H1 (cell line): Measurements from ENCODE around the gene SUPT4H1. TPM values are rescaled to one million over a fixed set of nuclear protein-coding genes. Genes with fewer than 3 reads are reported as not detected.

Experiments
- CTCF ChIA-PET: fragments of 300-600 bp; sonication (Branson Sonifier 250); formaldehyde crosslinking; loops from one replicate; lab custom pipeline; 2021; ENCODE audit not compliant: partially characterized antibody; lab: Charles Lee
- POLR2A ChIA-PET: fragments of 300-600 bp; sonication (Branson Sonifier 250); formaldehyde crosslinking; loops from one replicate; lab custom pipeline; 2021; ENCODE audit warnings: inconsistent platforms; ENCODE audit not compliant: partially characterized antibody; lab: Charles Lee
- DNase-seq, 2 experiments: peaks; one replicate each; pipeline versions ENCODE4 v3.0.0 to v3.0.0-alpha.2; 2010 to 2022; ENCODE audit warnings: low spot score in 2 of 2, low read depth in 1 of 2, mixed read lengths in 1 of 2
- FAIRE-seq: peaks from 2 replicates; lab custom pipeline; 2011; peaks lifted over from hg19 to GRCh38; lab: Jason Lieb, UNC
- H2AFZ ChIP-seq: 2 replicates; pipeline ENCODE4 v1.8.1; 2012; ENCODE audit warnings: low read length, inconsistent platforms
- H2AK5ac ChIP-seq: 2 replicates; pipeline ENCODE4 v1.6.1; 2013; ENCODE audit warnings: low read depth, low read length
- H2BK120ac ChIP-seq: replicated peaks from 2 replicates; pipeline ENCODE3; 2013; ENCODE audit warnings: low read depth, low read length, inconsistent platforms
- H2BK12ac ChIP-seq: 2 replicates; pipeline ENCODE4 v1.6.1; 2013; ENCODE audit warnings: low read depth, low read length
- H2BK15ac ChIP-seq: 2 replicates; pipeline ENCODE4 v1.6.1; 2013; ENCODE audit warnings: low read length
- H2BK20ac ChIP-seq: 2 replicates; pipeline ENCODE4 v1.6.1; 2013; ENCODE audit warnings: low read length
- H2BK5ac ChIP-seq: 2 replicates; pipeline ENCODE4 v1.6.1; 2013; ENCODE audit warnings: low read depth, low read length
- H3K14ac ChIP-seq: 2 replicates; pipeline ENCODE4 v1.6.1; 2013; ENCODE audit warnings: inconsistent platforms; ENCODE audit not compliant: insufficient read length
- H3K18ac ChIP-seq: 2 replicates; pipeline ENCODE4 v1.6.1; 2013; ENCODE audit warnings: low read length; ENCODE audit errors: extremely low read depth
- H3K23ac ChIP-seq: 2 replicates; pipeline ENCODE4 v1.6.1; 2013; ENCODE audit warnings: inconsistent platforms; ENCODE audit not compliant: insufficient read length
- H3K23me2 ChIP-seq: 2 replicates; pipeline ENCODE4 v1.6.1; 2013; ENCODE audit warnings: low read depth, low read length
- H3K27ac ChIP-seq: 2 replicates; pipeline ENCODE4 v1.6.1; 2011; ENCODE audit warnings: low read depth, low read length, inconsistent platforms
- H3K27me3 ChIP-seq, 4 experiments: replicated peaks in 1 of 4; 1 replicate in 1 of 4; 2 replicates in 3 of 4; pipeline versions ENCODE4 v1.6.1 to v1.8.1; 2011 to 2013; ENCODE audit warnings: low read length in 3 of 4, mild to moderate bottlenecking in 3 of 4, inconsistent platforms in 2 of 4, mixed read lengths in 2 of 4, moderate library complexity in 1 of 4; ENCODE audit not compliant: control insufficient read depth in 3 of 4, insufficient read depth in 3 of 4; ENCODE audit errors: extremely low read depth in 1 of 4
- H3K36me3 ChIP-seq, 4 experiments: 2 replicates each; pipeline versions ENCODE4 v1.6.1 to v1.8.1; 2011 to 2013; ENCODE audit warnings: mild to moderate bottlenecking in 4 of 4, low read length in 3 of 4, moderate library complexity in 2 of 4, control low read depth in 1 of 4, inconsistent platforms in 1 of 4; ENCODE audit not compliant: insufficient read depth in 4 of 4, control insufficient read depth in 2 of 4
- H3K4ac ChIP-seq: replicated peaks from 2 replicates; pipeline ENCODE3; 2013; ENCODE audit warnings: low read length, low read depth, mixed read lengths, inconsistent platforms; ENCODE audit not compliant: insufficient read length
- H3K4me1 ChIP-seq, 4 experiments: replicated peaks in 1 of 4; 1 replicate in 1 of 4; 2 replicates in 3 of 4; pipeline versions ENCODE4 v1.6.1 to v1.8.1; 2011 to 2013; ENCODE audit warnings: low read length in 3 of 4, inconsistent platforms in 2 of 4, mixed read lengths in 1 of 4; ENCODE audit not compliant: insufficient read depth in 4 of 4, control insufficient read depth in 3 of 4
- H3K4me2 ChIP-seq, 2 experiments: 2 replicates each; pipeline versions ENCODE4 v1.6.1 to v1.8.1; 2011 to 2013; ENCODE audit warnings: low read depth in 2 of 2, low read length in 2 of 2, control low read depth in 1 of 2, inconsistent platforms in 1 of 2, mild to moderate bottlenecking in 1 of 2; ENCODE audit not compliant: insufficient read depth in 1 of 2
- H3K4me3 ChIP-seq, 4 experiments: fragments of 200-600, 300-600 bp in 1 of 4; sonication (generic), shearing (Covaris generic), sonication (Bioruptor Twin) in 1 of 4; 2 replicates each; pipeline versions ENCODE4 v1.5.1 to v1.8.1; 2011 to 2016; ENCODE audit warnings: low read length in 4 of 4, low read depth in 3 of 4, control low read depth in 2 of 4, inconsistent platforms in 2 of 4, mild to moderate bottlenecking in 2 of 4, mixed read lengths in 1 of 4, moderate library complexity in 1 of 4; ENCODE audit not compliant: insufficient read depth in 2 of 4; ENCODE audit errors: extremely low read depth in 1 of 4
- H3K56ac ChIP-seq: replicated peaks from 2 replicates; pipeline ENCODE3; 2013; ENCODE audit warnings: low read depth, mild to moderate bottlenecking, mixed read lengths, low read length, inconsistent platforms; ENCODE audit not compliant: insufficient read length
- H3K79me1 ChIP-seq: 2 replicates; pipeline ENCODE4 v1.6.1; 2013; ENCODE audit warnings: low read depth, low read length, control low read depth
- H3K79me2 ChIP-seq, 2 experiments: 2 replicates each; pipeline versions ENCODE4 v1.6.1 to v1.8.1; 2012 to 2013; ENCODE audit warnings: low read length in 2 of 2, mild to moderate bottlenecking in 2 of 2, inconsistent platforms in 1 of 2; ENCODE audit not compliant: insufficient read depth in 2 of 2, control insufficient read depth in 1 of 2
- H3K9ac ChIP-seq, 4 experiments: replicated peaks in 1 of 4; 1 replicate in 1 of 4; 2 replicates in 3 of 4; pipeline versions ENCODE4 v1.6.1 to v1.8.1; 2011 to 2013; ENCODE audit warnings: low read depth in 3 of 4, low read length in 3 of 4, control low read depth in 2 of 4, mild to moderate bottlenecking in 2 of 4, moderate library complexity in 2 of 4, inconsistent platforms in 1 of 4; ENCODE audit errors: extremely low read depth in 1 of 4
- H3K9me3 ChIP-seq, 2 experiments: 2 replicates each; pipeline versions ENCODE4 v1.6.1 to v1.8.1; 2012 to 2013; ENCODE audit warnings: mild to moderate bottlenecking in 2 of 2, moderate library complexity in 2 of 2, control low read depth in 1 of 2, inconsistent platforms in 1 of 2, low read depth in 1 of 2, low read length in 1 of 2, mixed read lengths in 1 of 2; ENCODE audit not compliant: insufficient read depth in 2 of 2
- H4K20me1 ChIP-seq, 2 experiments: replicated peaks in 1 of 2; 2 replicates each; pipeline versions ENCODE3 to v1.8.1; 2011 to 2013; ENCODE audit warnings: inconsistent platforms in 2 of 2, low read length in 2 of 2, mild to moderate bottlenecking in 1 of 2; ENCODE audit not compliant: insufficient read depth in 2 of 2, control insufficient read depth in 1 of 2
- H4K5ac ChIP-seq: 2 replicates; pipeline ENCODE4 v1.6.1; 2013; ENCODE audit warnings: low read length, low read depth, mixed read lengths, inconsistent platforms; ENCODE audit not compliant: insufficient read length
- H4K8ac ChIP-seq: 2 replicates; pipeline ENCODE4 v1.8.0; 2013; ENCODE audit warnings: mild to moderate bottlenecking, moderate library complexity, low read length, inconsistent platforms; ENCODE audit not compliant: insufficient read depth; ENCODE audit errors: extremely low read depth
- H4K91ac ChIP-seq: replicated peaks from 2 replicates; pipeline ENCODE3; 2013; ENCODE audit warnings: low read length, mixed read lengths, inconsistent platforms; ENCODE audit not compliant: insufficient read length
- CBX8 ChIP-seq: fragments of 300-800, 300-1000 bp; sonication (generic); IDR thresholded peaks from 2 replicates; pipeline ENCODE4 v1.7.1; 2016; ENCODE audit warnings: low read depth, low read length, borderline replicate concordance
- HDAC2 ChIP-seq, 2 experiments: fragments of 300-600 bp in 1 of 2; sonication (generic) in 1 of 2; IDR thresholded peaks; 2 replicates each; pipeline ENCODE4 v1.6.1; 2011 to 2012; ENCODE audit warnings: low read depth in 2 of 2, low read length in 2 of 2, mild to moderate bottlenecking in 2 of 2, moderate library complexity in 2 of 2, borderline replicate concordance in 1 of 2, inconsistent platforms in 1 of 2
- MAFK ChIP-seq: IDR thresholded peaks from 2 replicates; pipeline ENCODE4 v1.6.1; 2012; ENCODE audit warnings: low read depth, mild to moderate bottlenecking, improper control_type of control experiment, low read length
- NANOG ChIP-seq: IDR thresholded peaks from 2 replicates; pipeline ENCODE4 v1.6.1; 2011; ENCODE audit warnings: low read length, low read depth, mild to moderate bottlenecking, inconsistent platforms; ENCODE audit not compliant: insufficient read depth, poor library complexity, severe bottlenecking
- SP4 ChIP-seq: IDR thresholded peaks from 2 replicates; pipeline ENCODE4 v1.6.1; 2012; ENCODE audit warnings: low read length, inconsistent platforms
- TEAD4 ChIP-seq: IDR thresholded peaks from 2 replicates; pipeline ENCODE4 v1.6.1; 2012; ENCODE audit warnings: low read depth, low read length, inconsistent platforms, mixed read lengths
- WGBS, 2 experiments: shearing (Covaris generic) in 1 of 2; methylation state at CpG; one replicate each; pipeline versions ENCODE4 v1.1.6 to v1.1.7; 2013 to 2015; ENCODE audit warnings: low lambda C conversion rate in 2 of 2, mixed read lengths in 2 of 2, inconsistent platforms in 1 of 2, low coverage in 1 of 2, missing lambda C conversion rate in 1 of 2; ENCODE audit not compliant: insufficient replicate concordance in 2 of 2, insufficient coverage in 1 of 2, insufficient read length in 1 of 2; ENCODE audit errors: extremely low coverage in 1 of 2, missing lambda C conversion rate in 1 of 2; 5-methylcytosine and 5-hydroxymethylcytosine counted together
- polyA plus RNA-seq, 7 experiments: library from polyadenylated mRNA; depleted of rRNA in 3 of 7; stranded (reverse) in 5 of 7; unstranded in 2 of 7; fragments of >200 nt in 5 of 7; fragments of 200-250 nt in 2 of 7; gene quantifications; 1 replicate in 5 of 7; 2 replicates in 1 of 7; 4 replicates in 1 of 7; pipeline versions ENCODE4 v1.2.1 to v1.2.3, GENCODE V29; 2011 to 2013; ENCODE audit warnings: missing spikeins in 2 of 7, mixed read lengths in 2 of 7
- total RNA-seq: library from RNA; stranded (reverse); fragmentation: NEBNext Ultra II Directional; extraction: Animal tissue kit (Norgen Biotek cat#: 25700); gene quantifications from 2 replicates; pipeline ENCODE4 v1.2.1, GENCODE V29; 2021
- TF ChIP-seq, protein P1 (sequence below): IDR thresholded peaks from 2 replicates; pipeline ENCODE4 v1.6.1; 2012; ENCODE audit warnings: inconsistent platforms
- TF ChIP-seq, protein P2 (sequence below), 3 experiments: IDR thresholded peaks; 1 replicate in 2 of 3; 2 replicates in 1 of 3; pipeline versions ENCODE4 v1.5.1 to v1.6.1; 2011; ENCODE audit warnings: low read length in 3 of 3, mild to moderate bottlenecking in 3 of 3, inconsistent platforms in 2 of 3, low read depth in 1 of 3, moderate library complexity in 1 of 3; ENCODE audit not compliant: insufficient read depth in 1 of 3; ENCODE audit errors: control extremely low read depth in 1 of 3

SUPT4H1 gene
- total and polyA plus RNA-seq, 2 of the 8 experiments (the other 6 are each of a cell fraction or from before 2014, with no cell fraction given): 112 to 143 TPM

GRCh38 chr17:58308173-58308984 is 43.6 kb downstream of the SUPT4H1 start:
- Histone ChIP-seq H3K27ac (no peak overlapping the region), H3K36me3 (no peaks in the 10 kb centered on the region), H3K9ac (no peak overlapping the region), H2BK20ac (no peak overlapping the region), H3K14ac (no peak overlapping the region), H3K4me2 (no peak overlapping the region), H2BK5ac (no peak overlapping the region), H2BK15ac (peak overlapping the region; percentile 99; the same call in 1 of the 2 replicates), H3K79me1 (no peaks in the 10 kb centered on the region), H3K4ac (no peak overlapping the region), H4K20me1 (no peaks in the 10 kb centered on the region), H3K23ac (no peak overlapping the region), H3K4me1 (peaks cover 0 to 11% (median 7%) of the 10 kb centered on the region in 4 experiments; a peak in 4 of 7 replicates), H3K9me3 (no peaks in the 10 kb centered on the region), H4K8ac (peak overlapping the region; percentile 63; the same call in 1 of the 2 replicates), H2BK120ac (no peak overlapping the region), H3K23me2 (no peaks in the 10 kb centered on the region), H3K79me2 (no peaks in the 10 kb centered on the region), H4K91ac (no peak overlapping the region), H3K56ac (no peak overlapping the region), H2AFZ (no peak overlapping the region), H2BK12ac (no peak overlapping the region; the same call in 1 of the 2 replicates), H2AK5ac (no peak overlapping the region), H4K5ac (no peak overlapping the region), H3K18ac (no peak overlapping the region; the same call in 1 of the 2 replicates), H3K27me3 (no peaks in the 10 kb centered on the region), H3K4me3 (no peak overlapping the region)
- CTCF ChIA-PET: interaction anchor here (0.6 to 21.9 kb wide), 28 partner anchors 9 to 888 kb away, joined by 3 to 384 read pairs (median 4); partner anchors contain the start of genes MPO and RNF43
- POLR2A ChIA-PET: interaction anchor here (0.5 to 2.7 kb wide), 5 partner anchors 8 to 44 kb away, joined by 3 to 11 read pairs (median 6); partner anchors contain the start of gene SUPT4H1
- FAIRE-seq: no peak
- 67% methylated on average over 26 of the region's 32 CpGs; no CpG with 5 or more reads in 1 of the 2 experiments for WGBS, 2 experiments
- DNase-seq: peak in 1 of 2 experiments; percentile 86
- TF ChIP-seq, protein P1, sequence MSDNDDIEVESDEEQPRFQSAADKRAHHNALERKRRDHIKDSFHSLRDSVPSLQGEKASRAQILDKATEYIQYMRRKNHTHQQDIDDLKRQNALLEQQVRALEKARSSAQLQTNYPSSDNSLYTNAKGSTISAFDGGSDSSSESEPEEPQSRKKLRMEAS: peak; percentile 64; the same call in 1 of the 2 replicates
- TF ChIP-seq TEAD4 (peak; percentile 45; the same call in 1 of the 2 replicates), HDAC2 (IDR thresholded peaks at IDR 0.05; ENCODE audit: borderline replicate concordance in 1 of 2, low read depth in 2 of 2, low read length in 2 of 2) (peak in 1 of 2 experiments; percentile 62; a peak in 1 of 4 replicates), MAFK (no peak), NANOG (no peak), SP4 (no peak), CBX8 (no peak)
- TF ChIP-seq, protein P2, sequence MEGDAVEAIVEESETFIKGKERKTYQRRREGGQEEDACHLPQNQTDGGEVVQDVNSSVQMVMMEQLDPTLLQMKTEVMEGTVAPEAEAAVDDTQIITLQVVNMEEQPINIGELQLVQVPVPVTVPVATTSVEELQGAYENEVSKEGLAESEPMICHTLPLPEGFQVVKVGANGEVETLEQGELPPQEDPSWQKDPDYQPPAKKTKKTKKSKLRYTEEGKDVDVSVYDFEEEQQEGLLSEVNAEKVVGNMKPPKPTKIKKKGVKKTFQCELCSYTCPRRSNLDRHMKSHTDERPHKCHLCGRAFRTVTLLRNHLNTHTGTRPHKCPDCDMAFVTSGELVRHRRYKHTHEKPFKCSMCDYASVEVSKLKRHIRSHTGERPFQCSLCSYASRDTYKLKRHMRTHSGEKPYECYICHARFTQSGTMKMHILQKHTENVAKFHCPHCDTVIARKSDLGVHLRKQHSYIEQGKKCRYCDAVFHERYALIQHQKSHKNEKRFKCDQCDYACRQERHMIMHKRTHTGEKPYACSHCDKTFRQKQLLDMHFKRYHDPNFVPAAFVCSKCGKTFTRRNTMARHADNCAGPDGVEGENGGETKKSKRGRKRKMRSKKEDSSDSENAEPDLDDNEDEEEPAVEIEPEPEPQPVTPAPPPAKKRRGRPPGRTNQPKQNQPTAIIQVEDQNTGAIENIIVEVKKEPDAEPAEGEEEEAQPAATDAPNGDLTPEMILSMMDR (IDR thresholded peaks at IDR 0.05; ENCODE audit: control extremely low read depth in 1 of 3, insufficient read depth in 1 of 3, low read depth in 1 of 3, low read length in 3 of 3): peak; percentile 83 to 90 (median 85)
